ENCODE results near the gene DLG4. TPM values are rescaled to one million over a fixed set of nuclear protein-coding genes. Genes with fewer than 3 reads are reported as not detected.

Gene DLG4
- total RNA-seq, 2 experiments from 2014 or later = 10.1 to 11.7 TPM

DNA sequence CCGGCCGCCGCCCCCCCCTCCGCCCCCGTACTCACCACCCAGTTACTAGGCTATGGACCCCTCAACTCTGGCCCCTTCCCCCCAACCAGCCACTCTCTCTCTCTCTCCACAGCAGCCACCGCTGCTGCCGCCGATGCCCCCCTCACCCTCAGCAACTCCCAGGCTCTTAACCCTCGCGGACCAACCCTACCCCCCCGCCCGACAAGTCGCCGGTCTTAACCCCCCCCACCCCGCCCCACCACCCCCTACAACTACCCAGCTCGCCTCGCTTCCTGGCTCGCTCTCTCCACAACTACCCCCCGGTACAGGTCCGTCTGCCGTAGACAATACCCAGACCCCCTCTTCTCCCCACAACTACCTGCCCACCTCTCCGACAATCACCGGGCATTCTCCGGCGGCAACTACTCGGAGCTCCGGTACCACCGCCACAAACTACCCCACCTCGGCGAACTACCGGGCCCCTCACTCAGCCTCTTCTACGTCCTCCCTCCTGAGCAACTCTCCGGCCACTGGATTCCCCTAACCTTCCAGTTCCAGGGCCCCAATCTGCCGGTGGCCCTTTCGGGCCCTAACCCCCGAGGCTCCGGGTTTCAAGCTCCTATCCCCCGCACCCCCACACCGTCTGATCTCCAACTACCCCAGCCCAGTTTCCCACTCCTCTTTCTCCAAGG is 18.9 kb upstream of the DLG4 start:
- Mint-ChIP-seq H3K36me3 (ENCODE audit: low read depth) (peaks cover 60% of the 10 kb centered on the region), H3K27ac (peak overlapping the region; percentile 91), H3K9me3 (ENCODE audit: insufficient read depth) (no peaks in the 10 kb centered on the region), H3K4me1 (ENCODE audit: low read depth) (peaks cover 68% of the 10 kb centered on the region), H3K27me3 (ENCODE audit: low read depth) (no peaks in the 10 kb centered on the region), H3K4me3 (peak overlapping the region; percentile 98)
- no peak for ATAC-seq
- ChIA-PET POLR2A (interaction anchor here (0.6 to 4.7 kb wide), 11 partner anchors 16 to 449 kb away, joined by 3 to 35 read pairs (median 3); partner anchors contain the start of genes ACADVL, DLG4, MPDU1 and TP53), CTCF (interaction anchor here (1.0 to 3.3 kb wide), 5 partner anchors 15 to 322 kb away, joined by 3 to 24 read pairs (median 4); no protein-coding TSS in a partner anchor)
- peak; percentile 56 for DNase-seq

DNA sequence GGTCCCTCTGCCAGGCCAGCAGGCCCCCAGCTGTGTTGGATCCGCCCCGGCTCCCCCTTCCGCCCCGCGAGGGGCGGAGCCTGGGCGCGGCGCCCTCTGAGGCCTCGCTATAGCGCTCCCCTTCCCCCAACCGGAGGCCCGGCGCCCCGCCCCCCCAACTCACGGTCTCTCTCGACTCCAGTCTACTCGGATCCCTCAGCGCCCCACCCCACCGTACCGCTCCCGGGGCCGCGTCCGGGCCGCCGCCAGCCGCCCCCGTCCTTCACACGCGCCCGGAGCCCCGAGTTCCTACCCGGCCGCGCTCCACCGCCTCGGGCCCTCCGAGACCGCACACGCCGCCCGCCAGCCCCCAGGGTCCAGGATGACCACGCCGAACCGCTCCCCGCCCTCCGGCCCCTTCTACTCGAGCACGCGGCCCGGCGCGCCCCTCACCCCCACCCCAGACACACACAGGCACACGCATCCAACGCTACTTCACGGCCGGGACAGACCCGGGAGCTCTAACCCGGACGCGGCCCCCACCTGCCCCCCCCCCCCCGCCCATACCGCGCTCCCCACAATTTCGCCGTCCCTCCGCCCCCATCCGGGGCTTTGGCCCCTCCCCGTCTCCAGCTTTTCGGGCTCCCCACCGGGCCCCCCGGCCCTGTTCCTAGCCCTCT is 18.3 kb upstream of the DLG4 start:
- H3K9me3 Mint-ChIP-seq (ENCODE audit: insufficient read depth) = no peaks in the 10 kb centered on the region

DNA sequence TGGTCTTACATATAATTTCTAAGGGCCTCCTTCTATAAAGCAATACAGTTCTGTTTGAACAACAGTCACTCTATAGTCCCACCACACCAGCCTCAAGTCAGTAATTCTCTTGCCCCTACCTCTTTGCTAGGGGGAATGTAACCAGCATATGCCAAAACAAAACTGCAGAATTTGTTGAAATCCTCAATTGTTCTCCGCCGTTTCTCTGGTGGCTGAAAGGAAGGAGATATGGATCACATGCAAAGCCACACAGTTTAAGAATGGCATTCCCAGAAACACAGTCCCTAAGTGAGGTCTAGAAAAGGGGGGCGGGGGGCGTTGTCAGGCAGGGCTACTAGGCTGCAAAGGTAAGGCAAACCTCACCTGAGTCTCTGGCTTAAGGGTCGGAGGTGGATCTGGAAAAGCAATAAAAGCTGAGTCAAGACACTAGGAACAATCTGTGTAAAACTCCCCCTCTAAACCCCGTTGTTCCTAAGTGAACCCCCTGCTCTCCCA is 17.7 kb upstream of the DLG4 start:
- peak overlapping the region; percentile 91 for H3K27ac Mint-ChIP-seq
- H3K27me3 Mint-ChIP-seq (ENCODE audit: low read depth) = no peaks in the 10 kb centered on the region
- ATAC-seq = no peak
- peaks cover 71% of the 10 kb centered on the region for H3K4me1 Mint-ChIP-seq (ENCODE audit: low read depth)
- H3K9me3 Mint-ChIP-seq (ENCODE audit: insufficient read depth) = no peaks in the 10 kb centered on the region
- ChIA-PET POLR2A (interaction anchor here (4.7 kb wide), 1 partner anchor 15 kb away, joined by 35 read pairs; the partner anchor contains the start of genes ACADVL and DLG4), CTCF (interaction anchor here (0.8 to 5.8 kb wide), 5 partner anchors 16 to 59 kb away, joined by 3 to 36 read pairs (median 5); partner anchors contain the start of genes ACADVL and DLG4)
- peak overlapping the region; percentile 98 for H3K4me3 Mint-ChIP-seq
- peaks cover 55% of the 10 kb centered on the region for H3K36me3 Mint-ChIP-seq (ENCODE audit: low read depth)
- no peak for DNase-seq

More for the DNA sequence above, 18.3 kb upstream of the DLG4 start:
- Mint-ChIP-seq H3K27ac (peak overlapping the region; percentile 91), H3K4me3 (peak overlapping the region; percentile 98), H3K27me3 (ENCODE audit: low read depth) (no peaks in the 10 kb centered on the region), H3K4me1 (ENCODE audit: low read depth) (peaks cover 67% of the 10 kb centered on the region), H3K36me3 (ENCODE audit: low read depth) (peaks cover 58% of the 10 kb centered on the region)
- DNase-seq (peak; percentile 90), ATAC-seq (peak; percentile 28)
- POLR2A ChIA-PET = interaction anchor here (0.6 to 4.7 kb wide), 8 partner anchors 16 to 450 kb away, joined by 3 to 35 read pairs (median 3); partner anchors contain the start of genes ACADVL, DLG4, MPDU1 and TP53
- CTCF ChIA-PET = interaction anchor here (0.8 to 3.3 kb wide), 7 partner anchors 16 to 323 kb away, joined by 3 to 24 read pairs (median 3); no protein-coding TSS in a partner anchor

DNA sequence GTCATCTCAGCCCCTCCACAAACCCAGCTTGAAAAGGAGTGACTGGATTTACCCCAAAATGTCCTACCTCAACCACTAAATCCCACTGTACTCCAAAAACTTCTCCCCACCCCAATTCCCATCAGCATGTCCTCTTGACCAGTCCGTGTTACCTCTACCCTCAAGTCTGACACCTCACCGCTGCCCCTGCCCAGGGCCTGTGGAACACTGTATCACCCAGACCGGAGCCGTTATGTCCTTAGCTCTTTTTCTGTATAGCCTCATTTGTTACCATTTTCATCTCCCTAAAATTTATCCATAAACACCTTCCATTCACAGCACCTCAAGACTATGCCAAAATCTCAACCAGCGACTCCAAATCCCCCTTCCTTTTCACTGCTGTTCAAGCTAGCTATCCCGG is 17.2 kb upstream of the DLG4 start:
- H3K4me3 Mint-ChIP-seq = peak overlapping the region; percentile 98
- ChIA-PET CTCF (interaction anchor here (0.8 to 5.8 kb wide), 3 partner anchors 16 to 60 kb away, joined by 3 to 36 read pairs (median 5); partner anchors contain the start of genes ACADVL and DLG4), POLR2A (interaction anchor here (4.7 kb wide), 1 partner anchor 15 kb away, joined by 35 read pairs; the partner anchor contains the start of genes ACADVL and DLG4)
- peaks cover 55% of the 10 kb centered on the region for H3K36me3 Mint-ChIP-seq (ENCODE audit: low read depth)
- H3K4me1 Mint-ChIP-seq (ENCODE audit: low read depth) = peaks cover 71% of the 10 kb centered on the region
- H3K27me3 Mint-ChIP-seq (ENCODE audit: low read depth) = no peaks in the 10 kb centered on the region
- no peak for DNase-seq
- ATAC-seq = no peak
- no peaks in the 10 kb centered on the region for H3K9me3 Mint-ChIP-seq (ENCODE audit: insufficient read depth)
- peak overlapping the region; percentile 91 for H3K27ac Mint-ChIP-seq

DNA sequence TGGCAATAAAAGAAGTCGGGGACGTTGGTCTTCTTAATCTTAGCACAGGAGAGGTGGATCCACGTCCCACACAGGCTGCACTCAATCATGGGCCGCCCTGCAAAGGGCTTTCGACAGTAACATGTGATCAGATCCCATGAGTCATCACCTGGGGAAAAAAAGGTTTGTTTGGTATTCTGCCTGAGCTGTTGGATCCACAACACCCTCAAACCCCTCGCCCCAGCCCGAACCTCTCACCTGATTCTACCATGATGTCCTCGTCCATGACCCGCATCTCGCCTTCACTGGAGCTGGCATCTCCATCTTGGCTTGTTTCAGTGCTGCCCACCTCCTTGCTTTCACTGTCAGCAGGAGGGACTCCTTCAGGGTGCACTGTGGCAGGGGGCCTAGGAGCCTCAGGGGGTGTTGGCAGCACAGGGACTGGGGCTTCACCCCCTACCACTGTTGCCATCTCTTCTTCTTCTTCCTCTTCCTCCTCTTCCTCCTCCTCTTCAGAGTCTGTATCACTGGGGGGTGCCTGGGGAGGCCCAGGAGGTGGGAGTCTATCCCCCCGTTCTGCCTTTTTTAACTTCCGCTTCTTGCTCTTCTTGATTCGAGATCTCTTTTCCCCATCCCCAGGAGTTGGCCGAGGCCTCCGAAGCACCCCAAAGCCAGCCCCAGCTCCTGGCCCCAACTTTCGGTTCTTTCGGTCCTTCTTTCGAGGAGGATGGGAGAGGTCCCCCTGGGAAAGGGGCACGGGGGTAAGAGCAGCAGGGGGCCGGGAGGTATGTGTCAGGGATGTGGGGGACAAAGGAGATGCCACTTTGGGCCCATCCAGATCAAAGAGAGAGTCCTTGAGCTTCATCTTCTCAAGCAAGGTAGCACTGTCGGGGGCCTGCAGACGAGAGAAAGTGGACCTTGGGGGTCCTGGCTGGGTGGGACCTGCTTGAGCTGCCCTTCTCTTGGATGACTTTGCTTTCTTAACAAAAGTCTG is 16.3 kb upstream of the DLG4 start:
- H3K27ac Mint-ChIP-seq = peak overlapping the region; percentile 58
- H3K9me3 Mint-ChIP-seq (ENCODE audit: insufficient read depth) = no peaks in the 10 kb centered on the region
- DNase-seq (no peak), ATAC-seq (no peak)
- H3K36me3 Mint-ChIP-seq (ENCODE audit: low read depth) = peaks cover 50% of the 10 kb centered on the region
- H3K4me3 Mint-ChIP-seq = peak overlapping the region; percentile 7
- ChIA-PET POLR2A (interaction anchor here (0.6 to 4.7 kb wide), 2 partner anchors 14 to 32 kb away, joined by 3 to 35 read pairs; partner anchors contain the start of genes ACADVL and DLG4), CTCF (interaction anchor here (5.8 kb wide), 1 partner anchor 15 kb away, joined by 36 read pairs; the partner anchor contains the start of genes ACADVL and DLG4)
- H3K4me1 Mint-ChIP-seq (ENCODE audit: low read depth) = peaks cover 63% of the 10 kb centered on the region
- H3K27me3 Mint-ChIP-seq (ENCODE audit: low read depth) = no peaks in the 10 kb centered on the region

DNA sequence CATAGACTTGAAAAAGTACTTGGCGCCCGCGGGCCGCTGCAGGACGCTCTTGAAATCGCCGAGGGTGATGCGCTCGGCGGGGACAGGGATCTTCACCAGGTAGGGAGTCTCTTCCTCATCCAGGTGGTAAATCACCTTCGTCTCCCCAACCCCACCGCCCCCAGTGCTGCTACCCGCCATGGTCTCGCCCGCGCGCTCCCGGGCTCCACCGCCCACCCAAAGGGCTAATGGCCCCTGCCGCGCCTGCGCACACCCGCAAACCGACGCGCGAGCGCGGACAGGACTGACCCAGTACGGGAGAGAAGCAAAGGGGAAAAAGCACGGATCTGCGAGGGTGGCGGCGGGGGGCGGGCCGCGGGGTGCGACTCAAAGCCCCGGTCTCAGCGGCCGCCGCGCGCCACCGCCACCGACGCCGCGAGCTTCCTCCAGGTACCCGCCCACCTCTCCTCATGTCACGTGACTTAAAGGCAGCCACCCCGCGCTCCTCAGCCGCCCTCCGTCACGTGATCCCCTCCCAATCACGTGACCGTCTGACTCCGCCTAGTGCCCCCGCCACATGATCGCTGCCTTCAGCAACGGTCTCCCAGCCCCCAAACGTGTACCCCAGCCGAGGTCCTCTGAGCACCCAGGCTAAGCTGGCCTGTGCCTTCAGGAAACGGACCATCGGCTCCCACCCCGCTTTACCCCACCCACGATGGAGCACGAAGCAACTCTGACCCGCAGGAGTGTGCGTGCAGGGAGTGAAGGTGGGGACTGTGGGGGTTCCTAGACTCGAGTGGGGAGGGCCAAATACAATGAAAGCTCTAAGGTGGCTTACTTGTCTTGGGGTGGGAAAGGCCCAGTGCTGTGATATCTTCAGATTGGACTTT is 14.7 kb upstream of the DLG4 start, which contains the start of gene DVL2:
Gene DVL2 (minus strand): TSS at position 435 of the 869 bp plus-strand sequence. CDS start 255 bp downstream, at position 180.
- peaks cover 51% of the 10 kb centered on the region for H3K4me1 Mint-ChIP-seq (ENCODE audit: low read depth)

DNA sequence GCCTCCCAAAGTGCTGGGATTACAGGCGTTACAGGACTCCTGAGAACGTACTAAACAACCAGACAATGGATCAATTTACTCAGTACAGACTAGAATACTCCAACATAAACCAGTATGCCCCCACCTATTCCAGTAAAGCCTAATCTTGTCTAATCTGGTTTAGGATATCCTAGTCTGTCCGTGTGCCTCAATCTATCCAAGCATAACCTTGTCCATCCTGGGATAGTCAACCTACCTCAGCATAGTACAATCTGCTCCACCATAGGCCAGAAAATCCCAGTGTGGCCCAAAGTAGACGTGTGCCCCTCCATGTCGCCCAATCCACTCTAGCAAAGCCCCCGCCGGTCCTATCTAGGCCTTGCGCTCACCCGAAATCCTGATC is 14.1 kb upstream of the DLG4 start:
- H3K36me3 Mint-ChIP-seq (ENCODE audit: low read depth) = peaks cover 54% of the 10 kb centered on the region
- no peak for DNase-seq
- no peak for ATAC-seq
- peak overlapping the region; percentile 90 for H3K4me3 Mint-ChIP-seq
- no peaks in the 10 kb centered on the region for H3K9me3 Mint-ChIP-seq (ENCODE audit: insufficient read depth)
- peak overlapping the region; percentile 83 for H3K27ac Mint-ChIP-seq
- ChIA-PET CTCF (interaction anchor here (5.8 kb wide), 1 partner anchor 13 kb away, joined by 36 read pairs; the partner anchor contains the start of genes ACADVL and DLG4), POLR2A (interaction anchor here (0.6 to 2.2 kb wide), 4 partner anchors 9 to 116 kb away, joined by 3 to 11 read pairs (median 3); partner anchors contain the start of genes CTDNEP1 and GABARAP)
- H3K4me1 Mint-ChIP-seq (ENCODE audit: low read depth) = peaks cover 51% of the 10 kb centered on the region
- H3K27me3 Mint-ChIP-seq (ENCODE audit: low read depth) = no peaks in the 10 kb centered on the region

More for the DNA sequence above, 14.7 kb upstream of the DLG4 start, which contains the start of gene DVL2:
- Mint-ChIP-seq H3K27ac (peak within 1 kb of the TSS; percentile 83), H3K9me3 (ENCODE audit: insufficient read depth) (no peaks in the 10 kb centered on the region), H3K27me3 (ENCODE audit: low read depth) (no peaks in the 10 kb centered on the region), H3K4me3 (peak within 1 kb of the TSS; percentile 90), H3K36me3 (ENCODE audit: low read depth) (peaks cover 51% of the 10 kb centered on the region)
- DNase-seq (peak; percentile 97), ATAC-seq (peak; percentile 54)
- ChIA-PET CTCF (interaction anchor here (0.9 to 5.8 kb wide), 2 partner anchors 14 to 188 kb away, joined by 3 to 36 read pairs; partner anchors contain the start of genes ACADVL and DLG4), POLR2A (interaction anchor here (0.6 to 2.2 kb wide), 5 partner anchors 8 to 115 kb away, joined by 3 to 11 read pairs (median 3); partner anchors contain the start of genes CTDNEP1 and GABARAP)

DNA sequence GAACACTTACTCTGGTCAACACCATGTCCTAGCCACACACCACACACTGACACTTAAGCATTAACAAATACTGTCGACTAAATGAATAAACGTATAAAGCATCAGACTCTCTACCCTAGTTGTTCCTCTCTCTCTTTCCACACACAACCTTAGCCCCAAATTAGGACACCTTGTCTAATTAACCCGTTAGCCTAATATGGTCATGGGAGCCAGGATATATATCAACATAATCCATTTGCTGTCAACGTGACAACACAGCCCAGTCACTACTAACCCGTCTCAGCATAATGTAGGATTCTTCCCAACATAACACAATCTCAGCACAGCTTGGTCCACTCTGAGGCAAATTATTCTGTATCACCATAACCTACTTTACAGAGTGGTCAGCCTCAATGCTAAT is 12.5 kb upstream of the DLG4 start:
- POLR2A ChIA-PET = interaction anchor here (1.5 kb wide), 1 partner anchor 11 kb away, joined by 3 read pairs; no protein-coding TSS in a partner anchor
- Mint-ChIP-seq H3K27ac (no peak overlapping the region), H3K27me3 (ENCODE audit: low read depth) (no peaks in the 10 kb centered on the region), H3K4me1 (ENCODE audit: low read depth) (peaks cover 46% of the 10 kb centered on the region), H3K4me3 (peak overlapping the region; percentile 90), H3K9me3 (ENCODE audit: insufficient read depth) (no peaks in the 10 kb centered on the region), H3K36me3 (ENCODE audit: low read depth) (peaks cover 58% of the 10 kb centered on the region)
- DNase-seq (no peak), ATAC-seq (no peak)
- CTCF ChIA-PET = interaction anchor here (5.8 kb wide), 1 partner anchor 12 kb away, joined by 36 read pairs; the partner anchor contains the start of genes ACADVL and DLG4

DNA sequence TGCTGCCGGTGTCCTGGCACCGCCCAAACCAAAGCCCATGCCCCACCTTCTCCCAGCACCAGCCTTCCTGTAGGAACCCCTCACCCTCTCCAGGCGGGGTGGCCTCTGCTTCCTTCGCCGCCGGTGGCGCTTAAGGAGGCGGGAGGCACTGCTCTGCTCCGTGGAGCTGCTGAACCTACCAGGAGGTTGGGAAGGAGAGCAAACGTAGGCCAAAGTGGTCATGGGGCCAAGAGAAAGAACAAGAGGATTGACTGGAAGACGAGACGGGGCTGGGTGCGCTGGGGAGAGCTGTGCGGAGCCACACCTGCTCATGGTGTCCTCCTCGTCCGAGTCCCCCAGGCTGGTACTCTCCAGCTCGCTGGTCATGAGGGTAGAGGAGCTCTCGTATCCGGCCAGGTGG is 9.9 kb upstream of the DLG4 start:
- H3K27ac Mint-ChIP-seq = no peak overlapping the region
- H3K36me3 Mint-ChIP-seq (ENCODE audit: low read depth) = peaks cover 40% of the 10 kb centered on the region
- no peak overlapping the region for H3K4me3 Mint-ChIP-seq
- H3K9me3 Mint-ChIP-seq (ENCODE audit: insufficient read depth) = no peaks in the 10 kb centered on the region
- DNase-seq (no peak), ATAC-seq (no peak)
- ChIA-PET CTCF (interaction anchor here (0.9 kb wide), 1 partner anchor 9 kb away, joined by 4 read pairs; no protein-coding TSS in a partner anchor), POLR2A (interaction anchor here (0.8 to 1.1 kb wide), 2 partner anchors 9 to 10 kb away, joined by 3 to 5 read pairs; partner anchors contain the start of gene DLG4)
- no peaks in the 10 kb centered on the region for H3K27me3 Mint-ChIP-seq (ENCODE audit: low read depth)
- H3K4me1 Mint-ChIP-seq (ENCODE audit: low read depth) = peaks cover 20% of the 10 kb centered on the region
